ENCODE measurements around the gene XG.
"Not testable (repeated sequence)": the region's sequence is repeated elsewhere in the genome, so short reads cannot be mapped to it uniquely, and the experiment has no call there.

The XG gene

GRCh38 chrX:2712890-2713840 is 38.7 kb upstream of the XG start:
- Histone ChIP-seq H3K4me3 (ENCODE audit: low read depth, low read length) (no peak overlapping the region), H3K9me3 (ENCODE audit: control insufficient read depth, insufficient read depth, low read depth, low read length) (peaks cover 3% of the 10 kb centered on the region; the same call in 1 of the 2 replicates), H3K27ac (ENCODE audit: low read depth, low read length) (no peak overlapping the region), H3K27me3 (ENCODE audit: control insufficient read depth, insufficient read depth, low read length) (no peaks in the 10 kb centered on the region), H3K36me3 (ENCODE audit: control insufficient read depth, insufficient read depth, low read length) (peaks cover 29% of the 10 kb centered on the region; the same call in 1 of the 2 replicates), H3K9ac (ENCODE audit: low read length) (no peak overlapping the region), H3K4me1 (ENCODE audit: control insufficient read depth, insufficient read depth, low read length) (peaks cover 25% of the 10 kb centered on the region)

GRCh38 chrX:2714551-2714950 is 37.3 kb upstream of the XG start:
- H3K27ac ChIP-seq (ENCODE audit: low read depth, low read length): no peak overlapping the region; the same call in 1 of the 2 replicates
- H3K4me1 ChIP-seq (ENCODE audit: control insufficient read depth, insufficient read depth, low read length): peaks cover 11% of the 10 kb centered on the region
- H3K9me3 ChIP-seq (ENCODE audit: control insufficient read depth, insufficient read depth, low read depth, low read length): peaks cover 3% of the 10 kb centered on the region; the same call in 1 of the 2 replicates
- no peaks in the 10 kb centered on the region for H3K27me3 ChIP-seq (ENCODE audit: control insufficient read depth, insufficient read depth, low read length)
- no peak overlapping the region for H3K9ac ChIP-seq (ENCODE audit: low read length)
- no peak overlapping the region for H3K4me3 ChIP-seq (ENCODE audit: low read depth, low read length)
- peaks cover 32% of the 10 kb centered on the region; the same call in 1 of the 2 replicates for H3K36me3 ChIP-seq (ENCODE audit: control insufficient read depth, insufficient read depth, low read length)

GRCh38 chrX:2715066-2715600 is 36.7 kb upstream of the XG start:
- Histone ChIP-seq H3K27ac (ENCODE audit: low read depth, low read length) (no peak overlapping the region; the same call in 1 of the 2 replicates), H3K27me3 (ENCODE audit: control insufficient read depth, insufficient read depth, low read length) (no peaks in the 10 kb centered on the region), H3K9ac (ENCODE audit: low read length) (no peak overlapping the region), H3K4me3 (ENCODE audit: low read depth, low read length) (no peak overlapping the region), H3K4me1 (ENCODE audit: control insufficient read depth, insufficient read depth, low read length) (peaks cover 6% of the 10 kb centered on the region), H3K36me3 (ENCODE audit: control insufficient read depth, insufficient read depth, low read length) (peaks cover 37% of the 10 kb centered on the region; the same call in 1 of the 2 replicates), H3K9me3 (ENCODE audit: control insufficient read depth, insufficient read depth, low read depth, low read length) (peaks cover 3% of the 10 kb centered on the region; the same call in 1 of the 2 replicates)

- Histone ChIP-seq H3K27ac (ENCODE audit: low read depth, low read length) (no peak overlapping the region), H3K4me1 (ENCODE audit: control insufficient read depth, insufficient read depth, low read length) (no peaks in the 10 kb centered on the region; the same call in 1 of the 2 replicates), H3K9ac (ENCODE audit: low read length) (no peak overlapping the region), H3K36me3 (ENCODE audit: control insufficient read depth, insufficient read depth, low read length) (peaks cover 46% of the 10 kb centered on the region; the same call in 1 of the 2 replicates), H3K27me3 (ENCODE audit: control insufficient read depth, insufficient read depth, low read length) (no peaks in the 10 kb centered on the region), H3K4me3 (ENCODE audit: low read depth, low read length) (no peak overlapping the region), H3K9me3 (ENCODE audit: control insufficient read depth, insufficient read depth, low read depth, low read length) (peaks cover 3% of the 10 kb centered on the region; the same call in 1 of the 2 replicates)
Observed at GRCh38 chrX:2717312-2717711, 34.5 kb upstream of the XG start.

- no peak overlapping the region for H3K9ac ChIP-seq (ENCODE audit: low read length)
- H3K4me1 ChIP-seq (ENCODE audit: control insufficient read depth, insufficient read depth, low read length): no peaks in the 10 kb centered on the region; the same call in 1 of the 2 replicates
- H3K27ac ChIP-seq (ENCODE audit: low read depth, low read length): no peak overlapping the region
- no peaks in the 10 kb centered on the region for H3K27me3 ChIP-seq (ENCODE audit: control insufficient read depth, insufficient read depth, low read length)
- peaks cover 54% of the 10 kb centered on the region for H3K36me3 ChIP-seq (ENCODE audit: control insufficient read depth, insufficient read depth, low read length)
- peaks cover 3% of the 10 kb centered on the region; the same call in 1 of the 2 replicates for H3K9me3 ChIP-seq (ENCODE audit: control insufficient read depth, insufficient read depth, low read depth, low read length)
- no peak overlapping the region for H3K4me3 ChIP-seq (ENCODE audit: low read depth, low read length)
Observed at GRCh38 chrX:2718821-2719220, 33.0 kb upstream of the XG start.

- H3K27me3 ChIP-seq (ENCODE audit: control insufficient read depth, insufficient read depth, low read length): no peaks in the 10 kb centered on the region
- H3K4me3 ChIP-seq (ENCODE audit: low read depth, low read length): no peak overlapping the region
- peaks cover 57% of the 10 kb centered on the region for H3K36me3 ChIP-seq (ENCODE audit: control insufficient read depth, insufficient read depth, low read length)
- no peak overlapping the region for H3K27ac ChIP-seq (ENCODE audit: low read depth, low read length)
- H3K4me1 ChIP-seq (ENCODE audit: control insufficient read depth, insufficient read depth, low read length): no peaks in the 10 kb centered on the region; the same call in 1 of the 2 replicates
- peaks cover under 1% of the 10 kb centered on the region; the same call in 1 of the 2 replicates for H3K9me3 ChIP-seq (ENCODE audit: control insufficient read depth, insufficient read depth, low read depth, low read length)
- H3K9ac ChIP-seq (ENCODE audit: low read length): no peak overlapping the region
Observed at GRCh38 chrX:2719774-2720447, 31.9 kb upstream of the XG start.

- Histone ChIP-seq H3K27ac (ENCODE audit: low read depth, low read length) (no peak overlapping the region), H3K4me3 (ENCODE audit: low read depth, low read length) (no peak overlapping the region), H3K27me3 (ENCODE audit: control insufficient read depth, insufficient read depth, low read length) (no peaks in the 10 kb centered on the region), H3K36me3 (ENCODE audit: control insufficient read depth, insufficient read depth, low read length) (peaks cover 52% of the 10 kb centered on the region), H3K9me3 (ENCODE audit: control insufficient read depth, insufficient read depth, low read depth, low read length) (no peaks in the 10 kb centered on the region), H3K4me1 (ENCODE audit: control insufficient read depth, insufficient read depth, low read length) (no peaks in the 10 kb centered on the region), H3K9ac (ENCODE audit: low read length) (no peak overlapping the region)
Observed at GRCh38 chrX:2723286-2723879, 28.5 kb upstream of the XG start.

- not testable (repeated sequence) for H3K9me3 ChIP-seq (ENCODE audit: control insufficient read depth, insufficient read depth, low read depth, low read length); H3K4me1 ChIP-seq (ENCODE audit: control insufficient read depth, insufficient read depth, low read length); H3K27me3 ChIP-seq (ENCODE audit: control insufficient read depth, insufficient read depth, low read length); H3K9ac ChIP-seq (ENCODE audit: low read length); H3K27ac ChIP-seq (ENCODE audit: low read depth, low read length); H3K4me3 ChIP-seq (ENCODE audit: low read depth, low read length)
- H3K36me3 ChIP-seq (ENCODE audit: control insufficient read depth, insufficient read depth, low read length): peaks cover 41% of the 10 kb centered on the region
Observed at GRCh38 chrX:2727264-2727663, 24.6 kb upstream of the XG start.

GRCh38 chrX:2732076-2732475 is 19.8 kb upstream of the XG start:
- no peak overlapping the region for H3K4me3 ChIP-seq (ENCODE audit: low read depth, low read length)
- H3K36me3 ChIP-seq (ENCODE audit: control insufficient read depth, insufficient read depth, low read length): peaks cover 37% of the 10 kb centered on the region
- H3K4me1 ChIP-seq (ENCODE audit: control insufficient read depth, insufficient read depth, low read length): no peaks in the 10 kb centered on the region
- no peak overlapping the region for H3K27ac ChIP-seq (ENCODE audit: low read depth, low read length)
- peaks cover 4% of the 10 kb centered on the region for H3K9me3 ChIP-seq (ENCODE audit: control insufficient read depth, insufficient read depth, low read depth, low read length)
- no peak overlapping the region for H3K9ac ChIP-seq (ENCODE audit: low read length)
- no peaks in the 10 kb centered on the region for H3K27me3 ChIP-seq (ENCODE audit: control insufficient read depth, insufficient read depth, low read length)

GRCh38 chrX:2732649-2733048 is 19.2 kb upstream of the XG start:
- Histone ChIP-seq H3K27ac (ENCODE audit: low read depth, low read length) (no peak overlapping the region), H3K36me3 (ENCODE audit: control insufficient read depth, insufficient read depth, low read length) (peaks cover 35% of the 10 kb centered on the region), H3K4me3 (ENCODE audit: low read depth, low read length) (no peak overlapping the region), H3K4me1 (ENCODE audit: control insufficient read depth, insufficient read depth, low read length) (no peaks in the 10 kb centered on the region), H3K9ac (ENCODE audit: low read length) (no peak overlapping the region), H3K27me3 (ENCODE audit: control insufficient read depth, insufficient read depth, low read length) (no peaks in the 10 kb centered on the region), H3K9me3 (ENCODE audit: control insufficient read depth, insufficient read depth, low read depth, low read length) (peaks cover 4% of the 10 kb centered on the region)

Data from HUES6 (cell line).